GM18505 (cell line): ENCODE results near the gene SH3RF3.

Experiments used
- ATAC-seq: cut with Tn5 transposase; IDR thresholded peaks from one replicate; pipeline ENCODE4 v1.9.1; 2021; ENCODE audit not compliant: unreplicated experiment
- POLR2A ChIP-seq: IDR thresholded peaks from 4 replicates; pipeline ENCODE4 v1.6.1; 2011; ENCODE audit warnings: borderline replicate concordance; ENCODE audit not compliant: insufficient read depth, insufficient read length; ENCODE audit errors: extremely low read depth

Gene SH3RF3

GRCh38 chr2:109316091-109316490 is 187.1 kb downstream of the SH3RF3 start:
- no peak for ATAC-seq
- TF ChIP-seq POLR2A: no peak

- TF ChIP-seq POLR2A: no peak
- no peak for ATAC-seq
Observed at GRCh38 chr2:109317471-109318095, 188.6 kb downstream of the SH3RF3 start.

- no peak for TF ChIP-seq POLR2A
- no peak for ATAC-seq
Observed at GRCh38 chr2:109318150-109318948, 189.3 kb downstream of the SH3RF3 start.

GRCh38 chr2:109318949-109319342 is 189.9 kb downstream of the SH3RF3 start:
- TF ChIP-seq POLR2A: no peak
- ATAC-seq: no peak

GRCh38 chr2:109320195-109320922 is 191.4 kb downstream of the SH3RF3 start:
- no peak for TF ChIP-seq POLR2A
- no peak for ATAC-seq

GRCh38 chr2:109321570-109321969 is 192.6 kb downstream of the SH3RF3 start:
- no peak for TF ChIP-seq POLR2A
- no peak for ATAC-seq

- ATAC-seq: no peak
- TF ChIP-seq POLR2A: no peak
Observed at GRCh38 chr2:109322111-109322510, 193.1 kb downstream of the SH3RF3 start.

GRCh38 chr2:109322641-109323040 is 193.6 kb downstream of the SH3RF3 start:
- no peak for TF ChIP-seq POLR2A
- ATAC-seq: no peak

- no peak for ATAC-seq
- TF ChIP-seq POLR2A: no peak
Observed at GRCh38 chr2:109324861-109325260, 195.9 kb downstream of the SH3RF3 start.

- no peak for ATAC-seq
- no peak for TF ChIP-seq POLR2A
Observed at GRCh38 chr2:109325570-109325969, 196.6 kb downstream of the SH3RF3 start.

- ATAC-seq: no peak
- TF ChIP-seq POLR2A: no peak
Observed at GRCh38 chr2:109326306-109326705, 197.3 kb downstream of the SH3RF3 start.

- ATAC-seq: no peak
- no peak for TF ChIP-seq POLR2A
Observed at GRCh38 chr2:109330056-109330455, 201.1 kb downstream of the SH3RF3 start.

- TF ChIP-seq POLR2A: no peak
- no peak for ATAC-seq
Observed at GRCh38 chr2:109331081-109331480, 202.1 kb downstream of the SH3RF3 start.
